AG04449 (cell line): Measurements from ENCODE around the gene MTTP.
"Not testable (repeated sequence)": the region's sequence is repeated elsewhere in the genome, so short reads cannot be mapped to it uniquely, and the experiment has no call there.

ENCODE experiments used
- CTCF ChIA-PET: fragments of 350-600 bp; formaldehyde crosslinking; extraction: SDS; loops from one replicate; lab custom pipeline; 2021; ENCODE audit warnings: antibody characterized with exemption; lab: Yijun Ruan, JAX
- POLR2A ChIA-PET: fragments of 400-600, 350-600 bp; formaldehyde crosslinking; extraction: SDS; loops from one replicate; lab custom pipeline; 2020; ENCODE audit warnings: antibody characterized with exemption, inconsistent platforms; lab: Yijun Ruan, JAX
- DNase-seq: peaks from one replicate; pipeline ENCODE4 v3.0.0-alpha.2; 2010; ENCODE audit warnings: low read depth, low spot score
- H3K4me3 ChIP-seq: 2 replicates; pipeline ENCODE4 v1.5.1; 2011; ENCODE audit warnings: low read depth, mild to moderate bottlenecking, control low read depth, low read length
- CTCF ChIP-seq: IDR thresholded peaks from one replicate; pipeline ENCODE4 v1.5.1; 2011; ENCODE audit warnings: mild to moderate bottlenecking, moderate library complexity, low read length, control low read depth, inconsistent platforms; ENCODE audit not compliant: insufficient read depth; ENCODE audit errors: missing control alignments

The MTTP gene

GRCh38 chr4:99574530-99575324, at the start of gene MTTP:
TSS of gene MTTP (plus strand) at chr4:99574824. CDS start at chr4:99574910, 86 bp downstream.
- H3K4me3 ChIP-seq: no peak within 1 kb of the TSS
- no peak for DNase-seq
- POLR2A ChIA-PET: no interaction called here
- no peak for TF ChIP-seq CTCF
- CTCF ChIA-PET: no interaction called here

- no peak for DNase-seq
- POLR2A ChIA-PET: no interaction called here
- TF ChIP-seq CTCF: no peak
- CTCF ChIA-PET: interaction anchor here (1.4 kb wide), 1 partner anchor 12 kb away, joined by 3 read pairs; no protein-coding TSS in a partner anchor
- H3K4me3 ChIP-seq: no peak overlapping the region
These were observed 45.4 kb upstream of the MTTP start for GRCh38 chr4:99529228-99529627.

- TF ChIP-seq CTCF: no peak
- CTCF ChIA-PET: interaction anchor here (1.4 kb wide), 1 partner anchor 11 kb away, joined by 3 read pairs; no protein-coding TSS in a partner anchor
- DNase-seq: no peak
- no peak overlapping the region for H3K4me3 ChIP-seq
- POLR2A ChIA-PET: no interaction called here
These were observed 44.7 kb upstream of the MTTP start for GRCh38 chr4:99529956-99530355.

GRCh38 chr4:99534699-99535098, 39.9 kb upstream of the MTTP start:
- CTCF ChIA-PET, POLR2A ChIA-PET: not testable (repeated sequence)

GRCh38 chr4:99536271-99536670, 38.4 kb upstream of the MTTP start:
- H3K4me3 ChIP-seq: no peak overlapping the region
- DNase-seq: no peak
- ChIA-PET CTCF (no interaction called here), POLR2A (no interaction called here)
- TF ChIP-seq CTCF: no peak

More at GRCh38 chr4:99534699-99535098, 39.9 kb upstream of the MTTP start:
- H3K4me3 ChIP-seq, DNase-seq: not testable (repeated sequence)

- ChIA-PET POLR2A (no interaction called here), CTCF (no interaction called here)
- H3K4me3 ChIP-seq: no peak overlapping the region
- DNase-seq: no peak
- no peak for TF ChIP-seq CTCF
These were observed 37.8 kb upstream of the MTTP start for GRCh38 chr4:99536848-99537247.
